Stimulated activated CD4-positive, alpha-beta T cell treated with anti-CD3 and anti-CD28 coated beads, TNF-alpha, amount 100 ng/mL, for 48 hours (primary cell): ENCODE results near the gene BFSP2.
A peak's percentile ranks its signal among the peaks of the same experiment; 100 is the strongest.

Experiments used
- DNase-seq, 3 donors: peaks; one replicate each; pipeline ENCODE4 v3.0.0-alpha.2; 2020; ENCODE audit warnings: low read depth in 3 of 3

The BFSP2 gene

GRCh38 chr3:133383175-133383574, 16.7 kb upstream of the BFSP2 start:
- DNase-seq: no peak

DNA sequence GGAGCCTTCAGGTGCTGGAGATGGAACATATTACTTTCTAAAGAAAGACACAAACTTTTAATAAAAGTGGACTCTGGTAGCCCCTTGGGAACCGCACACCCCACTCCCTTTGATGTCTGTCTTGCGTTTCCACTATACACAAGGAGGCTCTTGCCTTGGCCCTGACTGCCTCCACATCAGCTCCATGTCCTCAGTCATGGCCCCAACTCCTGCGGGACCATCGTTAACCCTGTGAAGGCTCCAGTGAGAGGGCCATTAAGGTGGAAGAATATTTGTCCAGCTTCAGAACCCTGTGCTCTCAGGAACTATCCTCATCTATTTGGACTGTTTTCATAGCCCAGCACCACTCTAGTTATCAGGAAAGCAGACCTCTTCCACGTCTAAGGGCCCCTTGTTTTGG, 16.1 kb upstream of the BFSP2 start:
- DNase-seq: no peak

DNA sequence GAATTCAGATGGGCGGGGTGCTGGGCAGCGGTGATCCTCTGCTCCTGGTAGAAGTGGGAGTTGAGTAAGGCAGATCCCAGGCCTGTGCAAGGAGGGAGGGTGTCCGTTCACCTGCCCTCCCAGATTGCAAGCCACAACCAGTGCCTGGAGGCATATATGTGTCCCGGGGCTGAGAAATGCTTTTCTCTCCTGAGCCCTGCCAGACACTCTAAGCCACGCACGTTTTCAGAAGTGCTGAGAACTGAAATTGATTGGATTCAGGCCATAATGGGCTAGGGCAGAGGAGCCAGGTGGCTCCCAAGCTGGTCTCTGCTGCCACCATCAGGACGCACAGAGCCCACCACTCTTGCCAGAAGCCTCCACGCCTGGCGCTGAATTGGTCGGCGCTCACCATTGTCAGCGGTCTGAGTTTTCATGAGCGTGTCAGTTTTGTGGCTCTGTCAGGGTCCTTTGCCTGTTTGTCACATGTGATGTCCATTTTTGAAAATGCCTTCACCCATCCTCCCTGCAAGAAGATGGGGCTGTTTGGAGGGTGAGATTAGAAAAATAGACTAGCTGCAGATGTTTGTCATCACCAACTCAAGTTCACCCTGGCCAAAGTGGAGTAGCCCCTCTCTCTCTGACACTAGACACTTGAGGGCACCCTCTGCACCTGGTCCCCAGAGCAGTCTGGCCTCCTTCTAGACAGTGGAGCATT, 15.4 kb upstream of the BFSP2 start:
- DNase-seq: peak in 2 of 3 donors; percentile 5 to 28

GRCh38 chr3:133386876-133387275, 13.0 kb upstream of the BFSP2 start:
- no peak for DNase-seq

- no peak for DNase-seq
These were observed 12.5 kb upstream of the BFSP2 start for GRCh38 chr3:133387341-133387740.

DNA sequence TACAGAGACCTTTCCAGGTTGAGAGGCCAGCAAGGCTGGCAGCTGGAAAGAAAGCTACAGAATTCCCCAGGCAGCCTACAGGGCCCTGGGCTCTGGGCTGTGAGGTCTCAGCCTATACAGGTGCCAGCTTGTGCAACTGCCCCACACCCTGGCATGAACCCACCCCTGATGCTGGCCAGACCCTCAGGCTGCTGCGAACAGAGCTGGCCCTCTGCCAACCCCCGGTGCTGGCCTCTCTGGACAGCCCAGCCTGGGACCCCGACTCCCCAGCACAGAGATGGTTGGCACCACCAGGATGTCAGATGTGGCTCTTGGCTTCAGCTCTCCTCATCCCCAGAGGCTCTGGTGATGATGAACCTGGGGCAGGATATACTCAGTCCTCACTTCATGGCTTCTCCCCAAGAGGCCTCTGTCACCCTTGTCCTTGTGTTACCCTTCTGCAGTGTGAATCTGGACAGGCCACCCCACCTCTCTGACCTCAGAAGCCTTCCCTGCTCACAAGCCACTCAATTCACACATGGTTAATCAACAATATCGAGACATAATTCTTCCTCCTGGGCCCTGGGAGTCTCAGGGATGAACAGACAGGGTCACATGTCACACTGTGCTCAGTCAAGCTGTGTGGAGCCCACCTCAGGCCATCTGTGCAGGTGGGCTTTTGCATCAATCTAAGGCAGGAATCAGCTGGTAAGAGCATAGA, 11.0 kb upstream of the BFSP2 start:
- DNase-seq: no peak

DNA sequence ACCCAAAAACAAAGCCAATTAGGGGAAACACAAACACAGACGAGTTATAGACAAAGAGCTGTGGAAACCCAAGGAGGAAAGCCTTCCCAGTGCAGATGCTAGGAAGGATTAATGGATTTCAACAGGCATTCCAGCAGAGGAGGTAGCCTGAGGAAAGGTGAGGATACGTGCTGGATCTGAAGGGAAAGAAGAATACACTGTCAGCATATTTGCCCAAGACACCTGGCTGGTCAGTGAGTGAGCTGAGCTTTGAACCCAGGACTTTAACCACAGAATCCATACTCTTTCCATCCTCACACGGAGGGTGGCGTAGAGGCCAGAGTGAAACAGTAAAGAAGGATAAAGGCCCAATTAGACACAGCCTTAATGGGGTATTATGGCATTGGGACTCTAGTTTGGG, 9.1 kb upstream of the BFSP2 start:
- DNase-seq: no peak

GRCh38 chr3:133393204-133393603, 6.7 kb upstream of the BFSP2 start:
- DNase-seq: no peak

DNA sequence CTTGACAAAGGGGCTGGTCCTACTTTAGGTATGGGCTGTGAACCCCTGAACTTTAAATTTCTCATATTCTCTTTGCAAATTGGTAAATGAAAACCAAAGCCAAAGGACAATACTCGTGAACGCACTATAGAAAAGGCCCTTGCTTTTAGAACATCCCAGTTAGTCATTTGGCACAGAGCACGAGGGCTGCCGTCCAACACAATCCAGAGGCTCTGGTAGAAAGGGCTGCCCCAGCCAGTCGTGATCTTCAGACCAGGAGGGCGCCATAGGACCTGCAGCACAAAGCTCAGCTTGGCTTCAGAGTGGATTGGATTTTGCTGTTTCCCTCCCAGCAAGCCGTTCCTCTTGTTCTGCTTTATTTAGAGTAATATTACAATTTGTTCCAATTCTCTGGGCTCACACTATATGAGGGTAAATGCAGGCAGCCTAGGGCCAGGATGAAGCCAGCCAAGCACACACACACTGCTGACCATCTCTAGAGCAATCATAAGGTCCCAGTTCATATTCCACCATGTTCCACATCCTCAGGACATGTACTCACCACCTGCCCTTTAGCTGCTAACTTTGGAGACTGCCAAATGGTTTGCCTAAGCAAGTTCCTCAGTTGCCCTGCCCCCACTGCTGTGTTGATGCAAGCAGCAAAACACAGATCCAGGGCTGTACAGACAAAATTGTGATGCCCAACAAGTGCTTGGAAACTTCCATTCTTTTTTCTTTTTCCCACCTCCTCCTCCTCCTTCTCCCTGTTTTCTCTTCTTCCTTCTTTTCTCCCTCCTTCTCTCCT, 6.0 kb upstream of the BFSP2 start:
- no peak for DNase-seq

- DNase-seq: no peak
These were observed 5.1 kb upstream of the BFSP2 start for GRCh38 chr3:133394561-133395311.

DNA sequence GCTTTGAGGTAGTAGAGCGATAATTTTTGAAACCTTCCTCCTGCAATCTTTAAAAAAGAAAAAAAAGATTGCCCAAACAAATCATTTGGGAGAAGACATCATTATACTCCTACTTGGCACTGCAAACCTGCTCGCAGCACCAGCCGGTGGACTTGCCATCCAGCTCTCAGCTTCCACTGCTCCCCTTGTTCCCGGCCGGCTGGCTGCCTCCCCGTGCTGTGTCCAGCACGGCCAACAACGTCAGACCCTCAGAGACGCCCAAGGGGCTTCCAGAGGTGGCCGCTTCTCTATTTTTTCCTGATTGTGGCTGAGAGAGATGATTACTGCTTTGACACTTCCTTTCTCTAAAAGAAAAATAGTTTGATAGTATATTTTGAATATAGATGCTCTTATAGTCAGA, 3.0 kb upstream of the BFSP2 start:
- no peak for DNase-seq

- DNase-seq: no peak
These were observed 1.7 kb downstream of the BFSP2 start for GRCh38 chr3:133401374-133402135.

DNA sequence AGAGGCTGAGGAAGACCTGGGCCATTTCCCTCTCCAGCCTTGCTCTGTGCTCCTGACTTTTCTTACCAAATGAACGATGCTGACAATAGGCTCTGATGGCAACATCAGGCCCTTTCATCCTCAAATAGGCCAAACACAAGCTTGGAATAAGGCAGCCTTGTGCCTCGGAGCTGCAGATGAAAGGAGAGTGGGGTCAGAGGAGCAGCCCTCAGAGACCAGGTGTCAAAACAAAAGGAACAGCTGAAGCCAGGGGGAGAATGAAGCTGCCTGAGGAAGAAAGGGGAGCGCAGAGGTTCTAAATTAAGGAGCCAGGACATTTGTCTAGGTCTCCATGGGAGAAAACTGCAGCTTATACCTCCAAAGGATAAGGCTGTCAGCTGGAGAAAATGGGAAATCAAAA, 5.1 kb downstream of the BFSP2 start:
- no peak for DNase-seq

DNA sequence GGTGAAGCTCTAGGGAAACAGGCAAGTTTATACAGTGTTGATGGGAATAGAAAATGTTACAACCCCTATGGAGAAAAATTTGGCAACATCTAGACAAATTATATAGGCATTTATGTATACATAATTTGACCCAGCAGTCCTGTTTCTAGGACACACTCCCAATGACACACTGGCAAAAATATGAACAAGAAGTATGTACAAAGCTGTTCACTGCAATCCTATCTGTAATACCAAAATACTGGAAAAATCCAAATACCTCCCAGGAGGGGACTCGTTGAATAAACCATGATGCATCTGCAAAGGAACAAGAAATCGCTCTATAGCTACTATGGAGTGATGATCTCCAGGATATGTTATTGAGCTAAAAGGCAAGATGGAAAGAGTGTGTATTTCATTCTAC, 8.5 kb downstream of the BFSP2 start:
- no peak for DNase-seq

DNA sequence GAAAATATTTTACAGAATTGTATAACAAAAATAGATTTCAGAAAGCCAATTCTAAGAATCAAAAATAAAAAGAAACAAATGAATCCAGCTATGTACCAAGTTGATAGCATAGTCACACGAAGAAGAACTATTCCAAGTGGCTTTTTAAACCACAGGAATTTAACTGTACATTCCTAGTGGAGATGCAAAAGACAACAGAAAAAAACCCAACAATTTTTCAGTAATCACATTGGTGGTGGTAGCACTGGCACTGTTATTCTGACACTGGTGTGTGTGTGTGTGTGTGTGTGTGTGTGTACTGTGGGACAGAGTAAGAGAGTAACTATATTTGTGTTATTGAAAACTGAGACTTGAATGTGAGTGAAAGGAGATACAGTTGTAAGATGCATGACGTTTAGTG, 9.1 kb downstream of the BFSP2 start:
- no peak for DNase-seq

GRCh38 chr3:133410191-133410892, 10.5 kb downstream of the BFSP2 start:
- no peak for DNase-seq

- no peak for DNase-seq
These were observed 12.6 kb downstream of the BFSP2 start for GRCh38 chr3:133412183-133413132.

GRCh38 chr3:133413161-133414020, 13.5 kb downstream of the BFSP2 start:
- no peak for DNase-seq

GRCh38 chr3:133414021-133414392, 14.2 kb downstream of the BFSP2 start:
- DNase-seq: no peak
